ENCODE measurements around the gene CLK2.

GRCh38 chr1:155253208-155253607, 20.1 kb downstream of the CLK2 start:
- TF ChIP-seq RAD21 (IDR thresholded peaks at IDR 0.05; ENCODE audit: low read depth) (no peak), ZBTB7A (IDR thresholded peaks at IDR 0.05; ENCODE audit: low read depth) (no peak), USF1 (IDR thresholded peaks at IDR 0.05) (no peak), MAX (IDR thresholded peaks at IDR 0.05) (no peak)

All from Ishikawa (cell line).